Hypothalamus (tissue), 51 donors: Measurements from ENCODE around the gene PRKCSH.
"Not testable (repeated sequence)": the region's sequence is repeated elsewhere in the genome, so short reads cannot be mapped to it uniquely, and the experiment has no call there.

Source experiments
- DNase-seq, 51 donors: peaks; one replicate each; lab custom pipeline; 2025; lab: John Stamatoyannopoulos, UW

Gene PRKCSH

GRCh38 chr19:11464333-11465265, 29.2 kb downstream of the PRKCSH start:
- no peak for DNase-seq

GRCh38 chr19:11465600-11465999, 30.2 kb downstream of the PRKCSH start:
- no peak for DNase-seq

DNA sequence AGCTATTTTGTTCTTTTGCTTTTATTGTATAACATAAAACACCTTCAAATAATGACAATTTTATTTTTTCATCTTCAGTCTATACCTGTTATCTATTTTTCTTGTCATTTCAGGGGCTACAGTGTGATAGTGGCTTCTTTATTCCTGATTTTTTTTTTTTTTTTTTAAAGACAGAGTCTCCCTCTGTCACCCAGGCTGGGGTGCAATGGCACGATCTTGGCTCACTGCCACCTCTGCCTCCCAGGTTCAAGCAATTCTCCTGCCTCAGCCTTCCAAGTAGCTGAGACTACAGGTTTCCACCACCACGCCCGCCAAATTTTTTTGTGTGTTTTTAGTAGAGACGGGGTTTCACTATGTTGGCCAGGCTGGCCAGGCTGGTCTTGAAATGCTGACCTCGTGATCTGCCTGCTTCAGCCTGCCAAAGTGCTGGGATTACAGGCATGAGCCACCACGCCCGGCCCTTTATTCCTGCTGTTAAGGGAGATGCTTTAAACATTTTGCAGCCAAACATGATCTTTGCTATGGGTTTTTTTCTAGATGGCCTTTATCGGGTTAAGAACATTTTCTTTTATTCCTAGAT, 32.9 kb downstream of the PRKCSH start:
- not testable (repeated sequence) for DNase-seq

GRCh38 chr19:11473725-11474124, 38.3 kb downstream of the PRKCSH start:
- DNase-seq: no peak

GRCh38 chr19:11475343-11475742, 39.9 kb downstream of the PRKCSH start:
- not testable (repeated sequence) for DNase-seq

DNA sequence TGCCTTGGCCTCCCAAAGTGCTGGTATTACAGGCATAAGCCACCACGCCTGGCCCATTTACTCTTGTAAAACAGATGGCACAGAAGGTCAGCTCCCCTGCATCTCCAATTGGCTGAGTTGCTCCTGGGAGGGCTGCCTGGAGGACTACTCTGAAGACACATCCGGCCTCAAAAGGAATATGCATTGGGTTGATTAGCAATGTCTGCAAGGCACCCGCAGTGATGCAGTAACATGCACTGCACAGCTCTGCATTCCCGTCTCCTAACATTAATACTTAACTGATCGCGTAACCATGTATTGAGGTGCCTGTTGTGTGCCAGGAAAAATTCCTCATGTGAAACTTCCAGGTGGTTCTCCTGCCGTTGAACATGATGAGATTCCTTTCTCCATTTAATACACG, 40.4 kb downstream of the PRKCSH start:
- DNase-seq: no peak

GRCh38 chr19:11478167-11479089, 43.0 kb downstream of the PRKCSH start:
- DNase-seq: peak in 20 of 51 donors; percentile 1 to 53 (median 34)

DNA sequence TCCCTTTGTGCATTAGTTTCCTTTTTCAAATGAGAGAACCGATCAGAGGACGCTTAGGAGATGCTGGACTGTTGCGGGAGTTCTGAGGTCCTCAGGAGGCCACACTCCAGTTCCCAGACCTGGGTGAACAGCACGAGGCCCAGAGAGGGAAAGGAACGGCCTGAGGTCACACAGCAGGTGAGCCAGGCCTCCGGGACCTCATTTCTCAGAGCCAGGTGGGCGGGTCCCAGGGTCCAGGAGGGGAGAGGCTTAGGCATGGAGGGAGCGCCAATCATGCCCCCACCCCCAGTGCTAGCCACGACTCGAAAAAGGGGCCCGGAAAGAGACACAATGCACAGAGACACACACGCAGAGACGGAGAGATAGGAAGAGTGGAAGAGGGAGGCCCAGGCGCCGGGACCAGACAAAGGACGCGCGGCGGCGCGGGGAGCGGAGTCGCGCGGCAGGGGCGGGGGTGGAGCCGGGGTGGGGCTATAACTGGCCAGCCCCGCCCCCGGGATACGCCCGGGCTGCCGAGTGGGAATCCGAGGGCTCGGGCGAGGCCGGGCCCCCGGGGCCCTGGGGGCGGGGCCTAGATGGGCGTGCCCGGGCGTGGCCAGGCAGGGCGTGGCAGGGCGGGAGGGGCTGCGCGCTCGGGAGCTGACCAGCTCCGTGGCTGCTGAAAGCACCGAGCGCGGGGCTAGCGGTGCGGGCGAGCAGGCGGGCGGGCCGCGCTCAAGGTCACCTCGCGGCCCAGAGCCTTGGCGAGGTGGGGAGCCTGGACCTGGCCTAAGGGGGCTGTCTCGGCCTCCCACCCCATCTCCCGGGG, 43.9 kb downstream of the PRKCSH start:
- peak in 44 of 51 donors; percentile 8 to 88 (median 63) for DNase-seq

- DNase-seq: peak in 28 of 51 donors; percentile 11 to 68 (median 34)
Observed at GRCh38 chr19:11479898-11480714, 44.7 kb downstream of the PRKCSH start.

- DNase-seq: peak in 50 of 51 donors; percentile 12 to 89 (median 60)
Observed at GRCh38 chr19:11480715-11481533, 45.5 kb downstream of the PRKCSH start, which contains the start of gene ELAVL3. Gene ELAVL3, minus strand, starts transcription at chr19:11481046. Its CDS starts 438 bp downstream, at chr19:11480608.

GRCh38 chr19:11481534-11482383, 46.3 kb downstream of the PRKCSH start:
- DNase-seq: peak; percentile 71 to 99 (median 93)

- DNase-seq: peak; percentile 60 to 99 (median 85)
Observed at GRCh38 chr19:11482384-11483050, 47.1 kb downstream of the PRKCSH start.

GRCh38 chr19:11483366-11484111, 48.1 kb downstream of the PRKCSH start:
- no peak for DNase-seq

- no peak for DNase-seq
Observed at GRCh38 chr19:11485245-11485837, 49.9 kb downstream of the PRKCSH start.
